Measurements from ENCODE around the gene PICK1.

Gene PICK1
- total RNA-seq, result 23.0 to 24.4 reads per million in 2 donors

DNA sequence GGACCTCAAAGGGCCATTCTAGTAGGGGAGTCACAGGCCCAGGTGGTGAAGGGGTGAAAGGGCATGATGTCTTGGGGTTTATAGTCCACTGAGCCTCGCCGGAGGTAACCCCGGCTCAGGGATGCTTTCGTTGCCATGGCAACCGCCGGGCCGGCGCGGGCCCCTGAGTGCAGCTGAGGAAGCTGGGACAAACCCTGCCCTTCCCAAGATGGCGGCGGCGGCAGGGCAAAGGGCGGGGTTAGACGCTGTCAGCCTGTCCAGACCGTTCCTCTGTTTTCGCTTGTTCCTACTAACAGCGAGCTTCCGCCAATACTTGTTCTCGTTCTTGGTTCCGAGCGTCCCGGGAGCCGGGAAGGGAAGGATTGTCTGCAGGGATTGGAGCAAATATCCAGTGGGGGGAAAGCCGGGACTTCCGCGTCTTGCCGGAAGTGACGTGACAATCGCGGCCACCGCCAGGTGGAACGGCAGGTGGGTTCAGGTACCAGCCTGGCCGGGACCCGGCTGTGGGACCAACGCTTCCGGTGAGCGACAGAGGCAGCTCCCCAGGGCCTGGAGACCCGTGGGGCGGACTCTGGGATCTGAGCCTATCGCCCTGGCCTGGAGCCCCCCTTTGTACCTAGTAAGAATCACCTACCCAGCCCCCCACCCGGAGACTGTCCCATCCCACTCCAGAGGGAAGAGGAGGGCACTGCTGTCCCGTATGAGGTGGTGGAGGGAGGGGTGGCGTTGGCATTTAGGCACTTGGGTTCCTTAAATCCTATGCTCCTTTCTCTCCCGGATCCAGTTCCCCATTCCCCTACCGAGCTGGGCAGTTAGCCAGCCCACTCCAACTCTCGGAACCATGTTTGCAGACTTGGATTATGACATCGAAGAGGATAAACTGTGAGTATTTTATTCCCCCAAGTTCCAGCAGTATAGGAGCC lies at the start of gene PICK1:
Gene PICK1, plus strand, starts transcription at position 436 of the 923 bp plus-strand sequence. Its CDS starts 406 bp downstream, at position 842.
- peak; percentile 72 for DNase-seq

- DNase-seq, result no peak
These were observed 48.0 kb upstream of the PICK1 start for GRCh38 chr22:38009000-38009806.

- no peak for DNase-seq
These were observed 44.6 kb upstream of the PICK1 start for GRCh38 chr22:38012604-38013072.

- DNase-seq, result no peak
These were observed 43.1 kb upstream of the PICK1 start for GRCh38 chr22:38014083-38014482.

GRCh38 chr22:38016182-38017151 lies 40.7 kb upstream of the PICK1 start:
- no peak for DNase-seq

DNA sequence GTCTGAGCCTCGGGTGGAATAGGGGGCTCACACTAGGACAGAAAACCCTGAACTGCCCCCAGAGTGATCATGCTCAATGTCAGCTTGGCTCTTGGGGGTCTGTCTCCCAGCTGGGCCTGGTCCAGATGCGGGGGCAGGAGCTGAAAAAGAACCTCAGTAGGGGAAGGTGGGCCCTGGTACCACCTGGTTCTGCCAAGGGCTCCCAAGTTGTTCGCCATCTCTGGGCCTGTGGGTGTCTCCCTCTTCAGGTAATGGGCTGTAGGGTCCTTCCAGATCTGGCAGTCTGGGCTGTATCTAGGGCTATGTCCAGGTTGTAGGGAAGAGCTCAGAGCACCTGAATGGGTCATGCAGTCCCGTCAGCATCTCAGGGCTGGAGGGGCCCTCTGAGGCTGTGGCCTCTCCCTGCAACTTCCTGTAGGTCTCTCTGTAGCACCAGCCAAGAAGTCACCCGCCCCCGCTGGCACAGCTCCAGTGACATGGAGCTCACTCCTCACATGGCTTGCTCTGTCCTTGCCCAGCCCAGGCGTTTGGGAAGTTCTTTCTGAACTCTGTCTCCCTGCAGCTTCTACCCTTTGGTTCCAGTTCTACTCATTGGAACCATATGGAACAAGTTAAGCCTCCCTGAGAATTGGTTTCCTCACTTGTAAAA lies 39.8 kb upstream of the PICK1 start:
- DNase-seq, result no peak

DNA sequence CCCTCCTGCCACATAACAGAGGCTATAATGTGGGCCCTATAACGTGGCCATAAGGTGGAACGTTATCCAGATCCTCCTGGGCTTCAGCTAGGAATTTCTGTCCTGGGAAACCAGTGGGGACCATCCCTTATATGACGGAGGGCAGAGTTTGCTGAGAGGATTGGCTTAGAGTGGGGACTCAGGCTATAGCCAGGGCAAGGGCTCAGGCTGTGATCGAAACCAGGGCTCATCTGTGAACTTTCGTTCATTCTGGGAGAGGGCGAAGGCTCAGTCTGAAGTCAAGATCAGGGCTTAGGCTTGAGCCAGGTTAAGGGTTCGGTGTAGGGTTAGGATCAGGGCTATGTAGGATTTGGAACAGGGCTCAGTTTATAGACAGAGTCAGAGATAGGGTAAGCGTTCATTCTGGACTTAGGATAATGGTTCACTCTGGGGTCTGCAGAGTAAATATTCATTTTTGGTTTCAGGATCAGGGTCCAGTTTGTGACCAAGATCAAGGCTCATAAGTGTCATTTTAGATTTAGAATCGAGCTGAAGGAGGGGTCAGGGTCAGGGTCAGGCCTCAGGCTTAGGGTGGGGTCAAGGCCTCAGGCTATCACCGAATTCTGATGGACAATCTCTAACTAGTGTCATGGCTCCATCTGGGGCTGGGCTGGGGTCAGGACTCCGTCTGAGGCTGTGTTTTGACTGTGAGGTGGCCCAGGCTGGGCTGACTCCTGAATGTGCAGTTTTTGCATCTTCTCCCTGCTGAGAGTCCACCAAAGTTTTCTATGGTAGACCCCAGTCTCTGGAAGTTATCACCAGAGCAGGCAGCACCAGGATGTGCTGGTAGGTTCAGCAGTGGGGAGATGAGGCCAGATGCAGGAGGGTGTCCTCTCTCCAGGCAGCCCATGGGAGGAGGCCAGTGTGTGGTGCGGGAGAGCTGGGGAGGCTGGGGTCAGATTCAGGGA lies 39.0 kb upstream of the PICK1 start:
- no peak for DNase-seq

GRCh38 chr22:38018938-38019827 lies 38.0 kb upstream of the PICK1 start:
- DNase-seq, result no peak

DNA sequence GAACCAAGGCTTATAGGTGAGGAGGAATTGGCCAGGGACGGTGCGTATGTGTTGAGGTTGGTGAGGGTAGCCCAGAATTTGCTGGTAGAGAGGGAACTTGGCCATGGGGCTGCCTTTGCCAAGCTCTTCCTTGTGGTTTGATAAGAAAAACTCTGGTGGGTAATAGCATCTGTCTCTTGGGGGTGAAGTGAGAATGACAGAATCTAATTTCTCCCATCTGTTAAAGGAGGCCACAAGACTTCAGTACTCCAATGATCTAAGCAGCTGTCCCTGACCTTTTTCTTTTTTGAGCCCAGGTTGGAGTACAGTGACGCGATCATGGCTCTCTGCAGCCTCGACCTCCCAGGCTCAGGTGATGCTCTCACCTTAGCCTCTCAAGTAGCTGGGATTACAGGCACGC lies 36.0 kb upstream of the PICK1 start:
- no peak for DNase-seq

GRCh38 chr22:38023045-38023444 lies 34.2 kb upstream of the PICK1 start:
- DNase-seq, result no peak

GRCh38 chr22:38025514-38025913 lies 31.7 kb upstream of the PICK1 start:
- no peak for DNase-seq

GRCh38 chr22:38026130-38027111 lies 30.8 kb upstream of the PICK1 start:
- no peak for DNase-seq

DNA sequence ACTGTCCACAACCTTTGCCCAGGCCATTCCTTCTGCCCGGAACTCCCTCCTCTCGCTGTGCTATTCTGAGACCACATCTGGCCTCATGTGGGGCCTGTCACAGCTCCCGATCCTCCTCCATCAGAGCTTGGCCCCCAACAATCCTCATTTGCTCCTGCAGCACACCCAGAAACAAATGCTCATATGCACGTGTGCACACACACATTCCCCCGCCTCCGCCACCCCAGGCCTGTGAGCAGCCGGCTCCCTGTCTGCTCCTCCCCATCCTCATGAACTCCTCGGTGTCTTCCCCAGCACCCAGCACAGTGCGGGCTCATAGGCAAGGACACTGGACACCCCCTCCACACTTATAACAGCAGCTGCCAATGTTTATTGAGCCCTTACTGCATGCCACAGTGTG lies 29.7 kb upstream of the PICK1 start:
- no peak for DNase-seq

DNA sequence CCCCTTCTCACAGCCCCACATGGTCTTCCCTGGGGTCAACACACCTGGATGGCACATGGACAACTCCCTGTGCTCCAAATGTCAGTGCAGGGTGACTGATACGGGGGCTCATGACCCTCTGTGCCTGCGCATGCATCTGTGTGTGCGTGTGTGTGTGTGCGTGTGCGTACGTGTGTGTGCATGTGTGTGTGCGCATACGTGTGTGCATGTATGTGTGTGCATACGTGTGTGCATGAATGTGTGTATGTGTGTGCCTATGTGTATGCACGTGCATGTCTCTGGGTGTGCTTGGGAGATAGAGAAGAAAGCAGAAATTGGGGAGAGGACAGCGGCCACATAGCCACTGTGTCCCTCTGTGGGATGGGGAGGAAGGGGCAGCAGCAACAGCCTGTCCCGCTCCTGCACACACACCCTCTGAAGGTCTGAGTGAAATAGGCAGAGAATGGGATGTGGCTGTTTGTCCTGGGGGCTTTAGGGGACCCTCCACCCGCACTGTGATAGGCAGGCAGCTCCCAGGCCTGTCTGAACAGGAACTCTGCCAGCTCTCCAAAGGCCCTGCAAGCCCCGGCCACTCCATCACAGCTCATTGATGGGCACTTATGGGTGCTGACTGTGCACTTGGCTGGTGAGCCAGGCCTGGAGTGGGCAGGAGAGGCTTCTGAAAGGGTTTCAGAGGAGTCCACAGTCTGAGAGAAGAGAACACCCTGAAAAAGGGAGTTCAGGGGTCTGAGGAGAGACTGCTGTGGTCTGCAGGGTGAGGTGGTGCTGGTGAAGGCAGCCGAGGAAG lies 28.7 kb upstream of the PICK1 start:
- no peak for DNase-seq

DNA sequence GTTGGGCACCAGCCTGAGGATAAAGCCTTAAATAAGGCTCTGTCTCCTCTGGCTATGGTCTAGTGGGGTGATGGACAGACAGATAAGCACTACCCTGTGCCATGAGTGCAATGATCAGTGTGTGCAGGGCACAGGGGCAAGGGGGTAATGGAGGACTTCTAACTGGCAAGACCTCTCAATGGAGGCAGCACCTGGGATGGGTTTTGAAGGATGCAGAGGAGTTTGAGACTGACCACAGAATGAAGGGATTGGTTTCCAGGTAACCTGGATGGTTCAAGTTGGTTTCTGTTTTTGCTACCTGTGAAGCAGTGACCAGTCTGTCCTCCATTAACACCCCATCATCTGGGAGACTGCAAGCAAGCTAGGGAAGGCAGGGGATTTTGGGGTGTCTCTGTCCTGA lies 27.8 kb upstream of the PICK1 start:
- no peak for DNase-seq

DNA sequence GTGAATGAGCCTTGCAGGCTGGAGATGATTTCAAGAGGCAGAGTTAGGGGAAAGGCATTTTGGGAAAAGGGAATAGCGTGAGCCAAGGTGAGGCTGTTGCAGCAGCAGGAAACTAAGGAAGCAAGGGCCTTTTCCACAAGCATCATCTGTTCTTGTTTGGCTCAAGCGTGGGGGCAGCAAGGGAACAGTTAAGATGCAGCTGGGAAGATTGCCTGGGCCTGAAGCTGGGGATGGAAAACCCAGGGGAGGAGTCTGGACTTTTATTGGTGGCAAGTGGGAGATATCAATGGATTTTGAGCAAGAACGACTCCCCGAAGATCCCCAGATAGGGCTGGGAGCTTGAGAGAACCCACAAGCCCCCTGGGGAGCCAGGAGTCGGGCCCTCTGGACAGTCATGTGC lies 27.3 kb upstream of the PICK1 start:
- no peak for DNase-seq
